ENCODE data around the gene OR8J1.
"Not testable (repeated sequence)": the region's sequence is repeated elsewhere in the genome, so short reads cannot be mapped to it uniquely, and the experiment has no call there.

OR8J1 gene

GRCh38 chr11:56353991-56354390 lies at the start of gene OR8J1:
Gene OR8J1 (plus strand): TSS chr11:56354291. CDS start chr11:56360247, 5,956 bp downstream.
- DNase-seq, result no peak

GRCh38 chr11:56307836-56308235 lies 46.3 kb upstream of the OR8J1 start:
- no peak for DNase-seq

- no peak for DNase-seq
Measured at GRCh38 chr11:56314844-56315243, 39.2 kb upstream of the OR8J1 start, which contains the start of gene OR8K3. Gene OR8K3 (plus strand): TSS chr11:56315144. CDS start chr11:56318307, 3,163 bp downstream.

GRCh38 chr11:56331861-56332491 lies 22.1 kb upstream of the OR8J1 start:
- DNase-seq, result no peak

GRCh38 chr11:56333156-56333555 lies 20.9 kb upstream of the OR8J1 start:
- DNase-seq, result no peak

GRCh38 chr11:56340289-56340688 lies 13.8 kb upstream of the OR8J1 start:
- DNase-seq, result no peak

- no peak for DNase-seq
Measured at GRCh38 chr11:56345739-56346138, 8.4 kb upstream of the OR8J1 start, which contains the start of gene OR8K1. Gene OR8K1 (plus strand): TSS chr11:56346039. CDS start chr11:56346039, 0 bp downstream.

GRCh38 chr11:56375324-56375723 lies 21.2 kb downstream of the OR8J1 start, which contains the start of gene OR8U1:
Gene OR8U1 (plus strand): TSS chr11:56375624. CDS start chr11:56375624, 0 bp downstream.
- DNase-seq, result no peak

- no peak for DNase-seq
Measured at GRCh38 chr11:56380120-56380519, 26.0 kb downstream of the OR8J1 start.

GRCh38 chr11:56394381-56394780 lies 40.3 kb downstream of the OR8J1 start:
- DNase-seq, result no peak

GRCh38 chr11:56396047-56396446 lies 42.0 kb downstream of the OR8J1 start:
- no peak for DNase-seq

- not testable (repeated sequence) for DNase-seq
Measured at GRCh38 chr11:56401858-56402461, 47.9 kb downstream of the OR8J1 start.

GRCh38 chr11:56404393-56404792 lies 50.3 kb downstream of the OR8J1 start:
- no peak for DNase-seq

- DNase-seq, result no peak
Measured at GRCh38 chr11:56410801-56411200, 56.7 kb downstream of the OR8J1 start.

Measured in NCI-H446 treated with DMSO at 0.1 percent for 48 hours (cell line).